ENCODE results near the gene ARSB. TPM values are rescaled to one million over a fixed set of nuclear protein-coding genes. Genes with fewer than 3 reads are reported as not detected.

ARSB gene
- total RNA-seq, 1 donor from 2014 or later: 30.2 TPM

DNA sequence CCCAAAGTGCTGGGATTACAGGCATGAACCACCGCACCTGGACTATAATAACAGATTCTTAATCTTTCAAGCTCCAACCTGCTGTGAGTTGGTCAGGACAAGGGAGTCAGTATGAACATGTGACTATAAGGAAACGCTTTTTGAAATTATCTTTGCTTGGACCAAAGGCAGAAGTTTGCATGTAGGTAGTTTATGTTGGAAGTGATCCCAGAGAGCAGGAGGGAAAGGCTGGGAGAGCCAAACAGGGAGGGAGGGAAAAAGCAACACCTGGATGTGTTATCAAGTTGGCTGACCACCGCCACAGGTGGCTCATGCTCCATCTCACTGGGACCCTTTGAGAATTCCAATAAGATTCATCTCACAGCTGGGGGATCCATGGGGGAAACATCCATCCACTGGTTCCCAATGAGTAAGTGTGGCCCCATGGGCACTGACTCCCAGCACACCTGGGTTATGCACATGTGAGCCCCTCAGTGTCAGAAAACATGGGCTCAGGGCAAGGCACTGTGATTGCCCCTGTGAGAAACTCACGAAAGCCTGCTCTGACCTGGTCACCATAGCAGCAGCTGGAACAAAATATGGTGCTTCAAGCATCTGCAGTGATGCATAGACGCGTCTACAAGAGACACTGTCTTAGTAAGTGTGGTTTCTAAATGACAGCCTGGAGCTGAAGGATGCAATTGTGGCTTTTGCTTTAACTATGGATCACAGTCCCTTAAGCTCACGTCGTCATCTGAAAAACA lies 62.1 kb downstream of the ARSB start:
- Histone ChIP-seq H3K27me3 (ENCODE audit: insufficient read depth, low read length) (no peaks in the 10 kb centered on the region), H3K9me3 (ENCODE audit: insufficient read depth, low read depth, low read length) (no peaks in the 10 kb centered on the region), H4K20me1 (ENCODE audit: insufficient read depth, low read length) (no peaks in the 10 kb centered on the region), H3K79me2 (ENCODE audit: insufficient read depth, low read length) (no peaks in the 10 kb centered on the region), H3K36me3 (ENCODE audit: insufficient read depth, low read length) (no peaks in the 10 kb centered on the region), H3K4me1 (ENCODE audit: insufficient read depth, low read length) (peaks cover 9% of the 10 kb centered on the region), H3K27ac (ENCODE audit: low read depth, low read length) (no peak overlapping the region), H3K4me2 (ENCODE audit: low read length) (no peak overlapping the region), H2AFZ (ENCODE audit: low read depth, low read length) (no peak overlapping the region), H3K4me3 (ENCODE audit: insufficient read depth, low read depth, low read length) (no peak overlapping the region), H3K9ac (ENCODE audit: low read length) (no peak overlapping the region)
- H3K9me3 Mint-ChIP-seq (ENCODE audit: unreplicated experiment): no peaks in the 10 kb centered on the region
- no peak for TF ChIP-seq EZH2 (IDR thresholded peaks at IDR 0.05; ENCODE audit: insufficient read depth, low read length)
- TF ChIP-seq, protein P1, sequence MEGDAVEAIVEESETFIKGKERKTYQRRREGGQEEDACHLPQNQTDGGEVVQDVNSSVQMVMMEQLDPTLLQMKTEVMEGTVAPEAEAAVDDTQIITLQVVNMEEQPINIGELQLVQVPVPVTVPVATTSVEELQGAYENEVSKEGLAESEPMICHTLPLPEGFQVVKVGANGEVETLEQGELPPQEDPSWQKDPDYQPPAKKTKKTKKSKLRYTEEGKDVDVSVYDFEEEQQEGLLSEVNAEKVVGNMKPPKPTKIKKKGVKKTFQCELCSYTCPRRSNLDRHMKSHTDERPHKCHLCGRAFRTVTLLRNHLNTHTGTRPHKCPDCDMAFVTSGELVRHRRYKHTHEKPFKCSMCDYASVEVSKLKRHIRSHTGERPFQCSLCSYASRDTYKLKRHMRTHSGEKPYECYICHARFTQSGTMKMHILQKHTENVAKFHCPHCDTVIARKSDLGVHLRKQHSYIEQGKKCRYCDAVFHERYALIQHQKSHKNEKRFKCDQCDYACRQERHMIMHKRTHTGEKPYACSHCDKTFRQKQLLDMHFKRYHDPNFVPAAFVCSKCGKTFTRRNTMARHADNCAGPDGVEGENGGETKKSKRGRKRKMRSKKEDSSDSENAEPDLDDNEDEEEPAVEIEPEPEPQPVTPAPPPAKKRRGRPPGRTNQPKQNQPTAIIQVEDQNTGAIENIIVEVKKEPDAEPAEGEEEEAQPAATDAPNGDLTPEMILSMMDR (IDR thresholded peaks at IDR 0.05; ENCODE audit: insufficient read depth, low read depth, low read length): no peak
- no peak overlapping the region for H3K4me3 Mint-ChIP-seq (ENCODE audit: unreplicated experiment)
- peaks cover 7% of the 10 kb centered on the region for H3K4me1 Mint-ChIP-seq (ENCODE audit: low read depth, unreplicated experiment)
- H3K27me3 Mint-ChIP-seq (ENCODE audit: low read depth, unreplicated experiment): no peaks in the 10 kb centered on the region
- DNase-seq (ENCODE audit: low read depth): no peak
- no peak overlapping the region for H3K27ac Mint-ChIP-seq (ENCODE audit: unreplicated experiment)
- no peak for FAIRE-seq
- H3K36me3 Mint-ChIP-seq (ENCODE audit: low read depth, unreplicated experiment): peaks cover 2% of the 10 kb centered on the region

DNA sequence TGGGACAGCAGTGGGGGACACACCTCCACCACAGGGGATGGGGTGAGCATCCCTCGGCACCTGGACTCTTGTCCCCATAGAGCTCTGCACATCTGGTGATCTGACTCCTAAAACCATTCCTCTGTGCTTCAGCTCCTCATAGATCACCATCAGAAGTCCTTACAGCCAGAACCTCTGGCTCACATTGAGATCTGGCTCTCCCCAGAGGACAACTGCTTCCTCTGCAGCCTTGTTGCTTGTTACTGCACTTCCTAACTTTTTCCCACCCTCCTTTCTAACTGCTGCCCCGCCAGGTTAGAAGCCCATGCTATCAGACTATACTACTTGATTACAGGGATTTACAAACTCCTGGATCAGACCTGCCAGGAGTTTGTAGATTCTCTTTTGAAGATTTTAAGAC lies 64.5 kb downstream of the ARSB start:
- no peak overlapping the region for H3K27ac ChIP-seq (ENCODE audit: low read depth, low read length)
- no peaks in the 10 kb centered on the region for H3K36me3 ChIP-seq (ENCODE audit: insufficient read depth, low read length)
- no peaks in the 10 kb centered on the region for H3K27me3 ChIP-seq (ENCODE audit: insufficient read depth, low read length)
- FAIRE-seq (peak; percentile 34), DNase-seq (ENCODE audit: low read depth) (peak; percentile 36)
- H3K9me3 ChIP-seq (ENCODE audit: insufficient read depth, low read depth, low read length): no peaks in the 10 kb centered on the region
- no peaks in the 10 kb centered on the region for H4K20me1 ChIP-seq (ENCODE audit: insufficient read depth, low read length)
- H3K4me1 ChIP-seq (ENCODE audit: insufficient read depth, low read length): no peaks in the 10 kb centered on the region
- H3K4me2 ChIP-seq (ENCODE audit: low read length): no peak overlapping the region
- H3K4me3 ChIP-seq (ENCODE audit: insufficient read depth, low read depth, low read length): no peak overlapping the region
- TF ChIP-seq, protein P1 (IDR thresholded peaks at IDR 0.05; ENCODE audit: insufficient read depth, low read depth, low read length): peak; percentile 15
- no peak for TF ChIP-seq EZH2 (IDR thresholded peaks at IDR 0.05; ENCODE audit: insufficient read depth, low read length)
- no peaks in the 10 kb centered on the region for H3K79me2 ChIP-seq (ENCODE audit: insufficient read depth, low read length)
- no peak overlapping the region for H3K4me3 Mint-ChIP-seq (ENCODE audit: unreplicated experiment)
- H3K4me1 Mint-ChIP-seq (ENCODE audit: low read depth, unreplicated experiment): no peaks in the 10 kb centered on the region
- no peak overlapping the region for H2AFZ ChIP-seq (ENCODE audit: low read depth, low read length)
- H3K27ac Mint-ChIP-seq (ENCODE audit: unreplicated experiment): peak overlapping the region; percentile 20
- no peak overlapping the region for H3K9ac ChIP-seq (ENCODE audit: low read length)
- no peaks in the 10 kb centered on the region for H3K27me3 Mint-ChIP-seq (ENCODE audit: low read depth, unreplicated experiment)
- no peaks in the 10 kb centered on the region for H3K9me3 Mint-ChIP-seq (ENCODE audit: unreplicated experiment)
- H3K36me3 Mint-ChIP-seq (ENCODE audit: low read depth, unreplicated experiment): peaks cover 2% of the 10 kb centered on the region

DNA sequence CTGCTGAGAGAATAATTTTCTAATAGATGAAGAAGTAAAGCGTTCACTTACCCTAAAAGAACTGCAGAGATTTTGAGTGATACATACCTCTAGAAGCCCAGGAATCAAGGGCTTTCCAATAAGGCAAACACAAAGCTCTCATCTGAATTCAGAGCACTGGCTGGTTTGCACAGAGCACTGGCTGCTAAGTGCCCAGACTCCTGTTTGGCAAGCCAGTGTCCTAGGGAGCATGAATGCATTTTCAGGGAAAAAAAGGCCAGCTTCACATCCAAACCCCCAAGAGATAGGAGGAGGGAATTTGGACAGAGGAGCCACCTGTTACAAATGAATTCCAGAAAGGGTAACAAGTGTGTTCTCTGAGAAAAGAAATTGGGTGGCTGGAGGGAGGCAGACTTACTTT lies 65.3 kb downstream of the ARSB start:
- no peaks in the 10 kb centered on the region for H4K20me1 ChIP-seq (ENCODE audit: insufficient read depth, low read length)
- Mint-ChIP-seq H3K27ac (ENCODE audit: unreplicated experiment) (no peak overlapping the region), H3K9me3 (ENCODE audit: unreplicated experiment) (no peaks in the 10 kb centered on the region), H3K4me3 (ENCODE audit: unreplicated experiment) (no peak overlapping the region), H3K4me1 (ENCODE audit: low read depth, unreplicated experiment) (no peaks in the 10 kb centered on the region), H3K36me3 (ENCODE audit: low read depth, unreplicated experiment) (peaks cover 2% of the 10 kb centered on the region), H3K27me3 (ENCODE audit: low read depth, unreplicated experiment) (no peaks in the 10 kb centered on the region)
- no peak overlapping the region for H2AFZ ChIP-seq (ENCODE audit: low read depth, low read length)
- H3K9ac ChIP-seq (ENCODE audit: low read length): no peak overlapping the region
- no peak for FAIRE-seq
- no peaks in the 10 kb centered on the region for H3K79me2 ChIP-seq (ENCODE audit: insufficient read depth, low read length)
- H3K4me3 ChIP-seq (ENCODE audit: insufficient read depth, low read depth, low read length): no peak overlapping the region
- no peaks in the 10 kb centered on the region for H3K27me3 ChIP-seq (ENCODE audit: insufficient read depth, low read length)
- H3K4me2 ChIP-seq (ENCODE audit: low read length): no peak overlapping the region
- DNase-seq (ENCODE audit: low read depth): no peak
- no peaks in the 10 kb centered on the region for H3K9me3 ChIP-seq (ENCODE audit: insufficient read depth, low read depth, low read length)
- TF ChIP-seq EZH2 (IDR thresholded peaks at IDR 0.05; ENCODE audit: insufficient read depth, low read length): no peak
- TF ChIP-seq, protein P1 (IDR thresholded peaks at IDR 0.05; ENCODE audit: insufficient read depth, low read depth, low read length): no peak
- no peaks in the 10 kb centered on the region for H3K36me3 ChIP-seq (ENCODE audit: insufficient read depth, low read length)
- H3K4me1 ChIP-seq (ENCODE audit: insufficient read depth, low read length): no peaks in the 10 kb centered on the region
- H3K27ac ChIP-seq (ENCODE audit: low read depth, low read length): no peak overlapping the region

Measured in astrocyte (in vitro differentiated cells and primary cell).